Natural killer cell (primary cell): ENCODE results near the gene AP1G1. TPM values are rescaled to one million over a fixed set of nuclear protein-coding genes. Genes with fewer than 3 reads are reported as not detected.

Experiments used
- ATAC-seq, 3 donors: fragments of 150-1000 bp in 2 of 3; fragments of 200-7000 bp in 1 of 3; cut with Tn5 transposase; 1 replicate in 1 of 3; 2 replicates in 2 of 3; pipeline ENCODE4 v1.10.0; 2021; ENCODE audit warnings: mild to moderate bottlenecking in 2 of 3, moderate library complexity in 2 of 3
- DNase-seq, 2 donors: peaks; one replicate each; pipeline versions ENCODE4 v3.0.0 to v3.0.0-alpha.2; 2013 to 2021; ENCODE audit warnings: mixed read lengths in 1 of 2
- H3K27ac ChIP-seq: one replicate; pipeline ENCODE4 v1.5.1; 2013; ENCODE audit warnings: mild to moderate bottlenecking, low read length
- H3K27me3 ChIP-seq: one replicate; pipeline ENCODE4 v1.6.1; 2013; ENCODE audit warnings: low read length; ENCODE audit not compliant: control insufficient read depth, insufficient read depth
- H3K36me3 ChIP-seq: one replicate; pipeline ENCODE4 v1.6.1; 2013; ENCODE audit warnings: low read length; ENCODE audit not compliant: control insufficient read depth, insufficient read depth
- H3K4me1 ChIP-seq: one replicate; pipeline ENCODE4 v1.6.1; 2013; ENCODE audit warnings: low read length; ENCODE audit not compliant: control insufficient read depth, insufficient read depth
- H3K4me3 ChIP-seq: one replicate; pipeline ENCODE4 v1.5.1; 2013; ENCODE audit warnings: low read length
- H3K9me3 ChIP-seq: one replicate; pipeline ENCODE4 v1.6.1; 2013; ENCODE audit warnings: low read length; ENCODE audit not compliant: control insufficient read depth, insufficient read depth
- H3K27ac Mint-ChIP-seq, 2 donors: one replicate each; pipeline ENCODE4 v1.8.0; 2022; ENCODE audit warnings: mild to moderate bottlenecking in 2 of 2, mixed read lengths in 2 of 2, moderate library complexity in 1 of 2
- H3K27me3 Mint-ChIP-seq, 2 donors: one replicate each; pipeline ENCODE4 v1.8.0; 2022; ENCODE audit warnings: low read depth in 2 of 2, mixed read lengths in 2 of 2
- H3K36me3 Mint-ChIP-seq: one replicate; pipeline ENCODE4 v1.8.0; 2022; ENCODE audit warnings: mixed read lengths
- H3K4me1 Mint-ChIP-seq, 2 donors: one replicate each; pipeline ENCODE4 v1.8.0; 2022; ENCODE audit warnings: mixed read lengths in 2 of 2
- H3K4me3 Mint-ChIP-seq: one replicate; pipeline ENCODE4 v1.8.0; 2022; ENCODE audit warnings: mild to moderate bottlenecking, moderate library complexity, mixed read lengths
- H3K9me3 Mint-ChIP-seq, 2 donors: one replicate each; pipeline ENCODE4 v1.8.0; 2022; ENCODE audit warnings: mixed read lengths in 2 of 2
- WGBS: methylation state at CpG from one replicate; pipeline ENCODE4 v1.1.7; 2013; ENCODE audit warnings: missing lambda C conversion rate; ENCODE audit not compliant: insufficient coverage; 5-methylcytosine and 5-hydroxymethylcytosine counted together
- intact Hi-C: fragments of 100-400 bp; cut with micrococcal nuclease; formaldehyde crosslinking; loops from one replicate; pipeline ENCODE4 v1.14.2; 2022
- total RNA-seq, 4 donors: library from RNA; stranded (reverse); fragments of 120-200 nt in 1 of 4; gene quantifications; one replicate each; pipeline versions ENCODE4 v1.2.3 to v1.2.4, GENCODE V29; 2013 to 2022
- TF ChIP-seq, protein P1 (sequence below): fragments of 200-600 bp; IDR thresholded peaks from one replicate; pipeline ENCODE4 v1.8.0; 2022; ENCODE audit warnings: antibody characterized with exemption

AP1G1 gene
- total RNA-seq, 3 donors from 2014 or later (not counting 1 experiment from before 2014, with no cell fraction given), result 176 to 212 (median 188) TPM

- Mint-ChIP-seq H3K4me3 (peak overlapping the region; percentile 2), H3K4me1 (peaks cover 16 to 20% of the 10 kb centered on the region in 2 donors), H3K9me3 (no peaks in the 10 kb centered on the region), H3K27ac (no peak overlapping the region), H3K27me3 (no peaks in the 10 kb centered on the region), H3K36me3 (peaks cover 4% of the 10 kb centered on the region)
- no peak overlapping the region for H3K4me3 ChIP-seq
- H3K27me3 ChIP-seq, result no peaks in the 10 kb centered on the region
- DNase-seq, result no peak
- peaks cover 12% of the 10 kb centered on the region for H3K36me3 ChIP-seq
- 25% methylated on average over 2 of the region's 4 CpGs for WGBS
- TF ChIP-seq, protein P1, sequence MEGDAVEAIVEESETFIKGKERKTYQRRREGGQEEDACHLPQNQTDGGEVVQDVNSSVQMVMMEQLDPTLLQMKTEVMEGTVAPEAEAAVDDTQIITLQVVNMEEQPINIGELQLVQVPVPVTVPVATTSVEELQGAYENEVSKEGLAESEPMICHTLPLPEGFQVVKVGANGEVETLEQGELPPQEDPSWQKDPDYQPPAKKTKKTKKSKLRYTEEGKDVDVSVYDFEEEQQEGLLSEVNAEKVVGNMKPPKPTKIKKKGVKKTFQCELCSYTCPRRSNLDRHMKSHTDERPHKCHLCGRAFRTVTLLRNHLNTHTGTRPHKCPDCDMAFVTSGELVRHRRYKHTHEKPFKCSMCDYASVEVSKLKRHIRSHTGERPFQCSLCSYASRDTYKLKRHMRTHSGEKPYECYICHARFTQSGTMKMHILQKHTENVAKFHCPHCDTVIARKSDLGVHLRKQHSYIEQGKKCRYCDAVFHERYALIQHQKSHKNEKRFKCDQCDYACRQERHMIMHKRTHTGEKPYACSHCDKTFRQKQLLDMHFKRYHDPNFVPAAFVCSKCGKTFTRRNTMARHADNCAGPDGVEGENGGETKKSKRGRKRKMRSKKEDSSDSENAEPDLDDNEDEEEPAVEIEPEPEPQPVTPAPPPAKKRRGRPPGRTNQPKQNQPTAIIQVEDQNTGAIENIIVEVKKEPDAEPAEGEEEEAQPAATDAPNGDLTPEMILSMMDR, result no peak
- H3K9me3 ChIP-seq, result no peaks in the 10 kb centered on the region
- intact Hi-C loops, result no loop called here
- no peak for ATAC-seq
- H3K27ac ChIP-seq, result peak overlapping the region; percentile 82
- H3K4me1 ChIP-seq, result peaks cover 16% of the 10 kb centered on the region
These were observed 81.9 kb downstream of the AP1G1 start for GRCh38 chr16:71726476-71727315.

DNA sequence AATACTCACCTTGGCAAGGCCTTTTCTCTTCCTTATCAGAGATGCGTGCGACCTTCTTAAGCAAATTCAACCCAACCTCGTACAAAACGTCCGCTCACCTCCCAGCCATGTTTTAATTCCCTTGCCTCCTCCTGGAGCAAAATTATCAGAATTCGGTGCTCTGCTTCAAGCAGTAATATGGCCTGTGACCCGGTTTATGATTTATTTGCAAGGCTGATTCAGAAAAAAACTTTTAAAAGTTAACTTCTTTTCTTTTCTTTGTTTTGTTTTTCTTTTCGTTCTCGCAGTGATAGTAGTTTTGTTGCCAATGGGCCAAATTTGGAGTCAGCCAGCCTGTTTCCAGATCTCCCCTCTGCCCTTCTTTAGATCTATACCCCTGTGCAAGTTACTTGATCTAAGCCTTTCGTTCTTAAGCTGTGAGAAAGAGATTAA, 84.3 kb downstream of the AP1G1 start, which contains the start of gene PHLPP2:
TSS of gene PHLPP2 (minus strand) at position 382 of the 432 bp plus-strand sequence. CDS start 9,906 bp downstream, outside the sequence.
- no peaks in the 10 kb centered on the region for H3K27me3 Mint-ChIP-seq
- peak within 1 kb of the TSS; percentile 87 for H3K4me3 Mint-ChIP-seq
- 32% methylated on average over 9 of the region's 10 CpGs for WGBS
- peak within 1 kb of the TSS; percentile 52 for H3K4me3 ChIP-seq
- H3K4me1 ChIP-seq, result peaks cover 16% of the 10 kb centered on the region
- H3K4me1 Mint-ChIP-seq, result peaks cover 16 to 18% of the 10 kb centered on the region in 2 donors
- no peaks in the 10 kb centered on the region for H3K27me3 ChIP-seq
- intact Hi-C loops, result loop anchor here (5.0 kb wide), 1 partner anchor 158 kb away; the partner anchor contains the start of gene ZNF821
- no peaks in the 10 kb centered on the region for H3K36me3 Mint-ChIP-seq
- H3K9me3 Mint-ChIP-seq, result no peaks in the 10 kb centered on the region
- no peaks in the 10 kb centered on the region for H3K36me3 ChIP-seq
- H3K27ac ChIP-seq, result peak within 1 kb of the TSS; percentile 54
- TF ChIP-seq, protein P1, result no peak
- H3K9me3 ChIP-seq, result no peaks in the 10 kb centered on the region
- peak within 1 kb of the TSS; percentile 64 to 65 for H3K27ac Mint-ChIP-seq
- no peak for ATAC-seq
- no peak for DNase-seq

- Mint-ChIP-seq H3K9me3 (no peaks in the 10 kb centered on the region), H3K27ac (peak overlapping the region; percentile 64 to 65), H3K36me3 (no peaks in the 10 kb centered on the region), H3K4me3 (peak overlapping the region; percentile 87), H3K4me1 (peaks cover 15 to 18% of the 10 kb centered on the region in 2 donors), H3K27me3 (no peaks in the 10 kb centered on the region)
- intact Hi-C loops, result loop anchor here (5.0 kb wide), 1 partner anchor 159 kb away; the partner anchor contains the start of gene ZNF821
- Histone ChIP-seq H3K27me3 (no peaks in the 10 kb centered on the region), H3K27ac (peak overlapping the region; percentile 54), H3K36me3 (no peaks in the 10 kb centered on the region), H3K9me3 (no peaks in the 10 kb centered on the region), H3K4me3 (peak overlapping the region; percentile 52), H3K4me1 (peaks cover 16% of the 10 kb centered on the region)
- under 1% methylated on average over 104 of the region's 104 CpGs for WGBS
- DNase-seq (peak; percentile 80 to 91), ATAC-seq (peak; percentile 90 to 94 (median 90))
- TF ChIP-seq, protein P1, result no peak
These were observed 84.9 kb downstream of the AP1G1 start for GRCh38 chr16:71723537-71724319.
